WI38 (cell line): ENCODE results near the gene KIAA1217.
"Not testable (repeated sequence)": the region's sequence is repeated elsewhere in the genome, so short reads cannot be mapped to it uniquely, and the experiment has no call there.

Experiments
- H3K4me3 ChIP-seq: 2 replicates; pipeline ENCODE4 v1.5.1; 2011; ENCODE audit warnings: low read depth, mild to moderate bottlenecking, control low read depth, low read length
- TF ChIP-seq, protein P1 (sequence below): IDR thresholded peaks from 2 replicates; pipeline ENCODE4 v1.5.1; 2012; ENCODE audit warnings: low read depth, mild to moderate bottlenecking, control low read depth, low read length

The KIAA1217 gene

DNA sequence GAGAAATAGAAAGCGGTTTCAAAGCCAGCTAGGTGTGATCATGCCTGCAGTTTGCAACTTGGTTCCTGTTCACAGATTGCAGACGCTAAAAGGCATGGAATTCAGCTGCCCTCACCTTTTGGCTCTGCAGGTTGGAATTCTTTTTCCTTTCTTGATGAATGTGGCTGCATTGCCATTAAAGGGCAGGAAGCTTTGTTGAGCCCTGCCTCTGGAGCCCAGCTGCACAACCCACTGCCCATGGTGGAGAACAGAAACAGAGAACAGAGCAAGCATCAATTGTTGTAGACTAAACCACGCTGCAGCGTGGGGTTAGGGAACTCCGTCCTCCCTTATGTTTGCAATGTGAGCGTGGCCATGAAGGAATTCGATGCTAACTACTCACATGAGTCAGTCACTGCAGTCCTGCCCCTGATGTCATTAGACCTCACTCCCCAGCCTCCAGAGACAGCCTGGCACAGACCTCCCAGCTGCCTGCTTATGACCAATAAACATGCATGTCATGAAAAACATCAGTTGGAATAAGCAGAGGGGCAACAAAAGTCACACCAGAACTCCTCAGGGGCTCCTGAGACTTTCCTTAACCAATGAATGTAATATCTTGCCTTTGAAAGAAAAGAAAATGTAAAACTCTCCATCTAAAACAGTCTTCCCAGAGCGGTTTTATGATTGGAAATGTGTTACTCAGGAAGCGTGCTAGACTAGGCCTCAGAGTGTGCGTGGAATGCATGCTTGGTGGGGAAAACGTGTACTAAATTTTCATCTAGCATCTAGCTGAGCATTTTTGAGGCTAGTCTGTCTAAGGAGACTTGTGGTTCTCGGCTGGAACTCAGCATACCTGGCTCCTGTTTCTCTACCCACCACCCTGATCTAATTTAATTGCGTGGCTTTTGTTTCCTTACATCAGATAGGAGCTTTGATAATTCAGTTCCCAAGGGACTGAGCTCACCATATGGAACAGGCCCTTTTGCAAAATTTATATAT is 232.2 kb downstream of the KIAA1217 start:
- TF ChIP-seq, protein P1, sequence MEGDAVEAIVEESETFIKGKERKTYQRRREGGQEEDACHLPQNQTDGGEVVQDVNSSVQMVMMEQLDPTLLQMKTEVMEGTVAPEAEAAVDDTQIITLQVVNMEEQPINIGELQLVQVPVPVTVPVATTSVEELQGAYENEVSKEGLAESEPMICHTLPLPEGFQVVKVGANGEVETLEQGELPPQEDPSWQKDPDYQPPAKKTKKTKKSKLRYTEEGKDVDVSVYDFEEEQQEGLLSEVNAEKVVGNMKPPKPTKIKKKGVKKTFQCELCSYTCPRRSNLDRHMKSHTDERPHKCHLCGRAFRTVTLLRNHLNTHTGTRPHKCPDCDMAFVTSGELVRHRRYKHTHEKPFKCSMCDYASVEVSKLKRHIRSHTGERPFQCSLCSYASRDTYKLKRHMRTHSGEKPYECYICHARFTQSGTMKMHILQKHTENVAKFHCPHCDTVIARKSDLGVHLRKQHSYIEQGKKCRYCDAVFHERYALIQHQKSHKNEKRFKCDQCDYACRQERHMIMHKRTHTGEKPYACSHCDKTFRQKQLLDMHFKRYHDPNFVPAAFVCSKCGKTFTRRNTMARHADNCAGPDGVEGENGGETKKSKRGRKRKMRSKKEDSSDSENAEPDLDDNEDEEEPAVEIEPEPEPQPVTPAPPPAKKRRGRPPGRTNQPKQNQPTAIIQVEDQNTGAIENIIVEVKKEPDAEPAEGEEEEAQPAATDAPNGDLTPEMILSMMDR: no peak
- no peak overlapping the region for H3K4me3 ChIP-seq

- TF ChIP-seq, protein P1: no peak
- H3K4me3 ChIP-seq: no peak overlapping the region
Observed at GRCh38 chr10:24442234-24442633, 233.3 kb downstream of the KIAA1217 start.

DNA sequence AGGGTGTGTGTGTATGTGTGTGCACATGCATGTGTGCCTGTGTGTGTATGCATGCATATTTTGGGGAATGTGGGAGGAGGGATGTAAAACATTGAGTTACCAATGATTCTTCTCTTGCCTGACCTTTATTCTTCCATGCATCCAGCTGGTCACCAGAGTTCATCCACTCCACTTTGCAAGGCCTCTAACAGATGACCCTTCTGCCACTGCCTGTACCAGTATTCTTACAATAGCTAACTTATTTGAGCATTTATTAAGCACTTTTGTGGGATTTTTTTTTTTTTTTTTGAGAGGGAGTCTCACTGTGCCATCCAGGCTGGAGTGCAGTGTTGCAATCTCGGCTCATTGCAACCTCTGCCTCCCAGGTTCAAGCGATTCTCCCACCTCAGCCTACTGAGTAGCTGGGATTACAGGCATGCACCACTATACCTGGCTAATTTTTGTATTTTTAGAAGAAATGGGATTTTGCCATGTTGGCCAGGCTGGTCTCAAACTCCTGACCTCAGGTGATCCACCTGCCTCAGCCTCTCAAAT is 233.8 kb downstream of the KIAA1217 start:
- not testable (repeated sequence) for H3K4me3 ChIP-seq

DNA sequence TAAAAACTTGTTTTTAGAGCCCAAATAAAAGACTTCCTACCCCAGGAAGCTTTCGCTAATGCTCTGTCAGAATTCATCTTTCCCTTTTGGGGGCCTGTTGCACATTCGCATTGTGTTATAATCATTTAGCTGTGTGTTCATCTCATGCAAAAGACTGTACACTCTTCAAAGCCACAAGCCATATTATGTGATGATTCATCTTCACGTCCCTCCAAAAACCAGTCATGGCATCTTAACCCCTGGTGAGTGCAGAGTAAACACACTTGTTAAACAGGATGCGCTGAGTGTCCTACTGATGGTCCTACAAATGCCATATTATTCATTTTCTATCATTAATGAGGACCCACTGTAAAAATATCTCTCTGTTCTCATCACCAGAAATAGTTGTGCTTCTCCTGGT is 235.4 kb downstream of the KIAA1217 start:
- TF ChIP-seq, protein P1: no peak
- H3K4me3 ChIP-seq: no peak overlapping the region

- H3K4me3 ChIP-seq: not testable (repeated sequence)
Observed at GRCh38 chr10:24445958-24446357, 237.0 kb downstream of the KIAA1217 start.

GRCh38 chr10:24446739-24447138 is 237.8 kb downstream of the KIAA1217 start:
- no peak overlapping the region for H3K4me3 ChIP-seq
- TF ChIP-seq, protein P1: no peak

- H3K4me3 ChIP-seq: no peak overlapping the region
- TF ChIP-seq, protein P1: no peak
Observed at GRCh38 chr10:24448351-24448999, 239.5 kb downstream of the KIAA1217 start.

DNA sequence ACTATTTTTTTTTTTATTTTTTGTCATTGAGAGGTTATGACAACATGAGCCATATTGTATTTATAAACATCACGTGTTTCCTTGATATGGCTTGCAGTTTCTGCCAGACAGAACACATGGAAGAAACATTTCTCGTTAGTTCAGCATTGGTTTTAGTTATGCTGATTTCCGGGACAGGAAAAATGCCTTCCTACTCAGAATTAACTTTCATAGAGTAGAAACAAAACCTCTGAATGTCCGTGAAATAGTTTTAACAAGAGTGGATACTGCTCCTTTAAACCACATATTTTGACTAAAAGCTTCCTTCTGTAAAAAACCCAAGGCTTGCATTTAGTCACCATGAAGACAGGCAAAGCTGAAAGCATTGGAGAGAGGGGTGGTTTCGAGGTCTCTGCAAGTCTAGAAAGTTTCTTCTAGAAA is 240.4 kb downstream of the KIAA1217 start:
- TF ChIP-seq, protein P1: no peak
- peak overlapping the region; percentile 37 for H3K4me3 ChIP-seq
